BE2C (cell line): Measurements from ENCODE around the gene C17orf50.
A peak's percentile ranks its signal among the peaks of the same experiment; 100 is the strongest.

Experiments used
- DNase-seq: peaks from one replicate; pipeline ENCODE4 v3.0.0-alpha.2; 2020
- H3K27me3 ChIP-seq: fragments of 250-450 bp; sonication (Bioruptor Pico); 2 replicates; pipeline ENCODE4 v1.5.1; 2020; ENCODE audit warnings: mild to moderate bottlenecking
- H3K36me3 ChIP-seq: fragments of 250-450 bp; sonication (Bioruptor Pico); 2 replicates; pipeline ENCODE4 v1.5.1; 2020; ENCODE audit warnings: mild to moderate bottlenecking
- H3K4me1 ChIP-seq: fragments of 250-450 bp; sonication (Bioruptor Pico); 2 replicates; pipeline ENCODE4 v1.5.1; 2020
- H3K4me3 ChIP-seq: 2 replicates; pipeline ENCODE4 v1.5.1; 2011; ENCODE audit warnings: low read depth, low read length
- H3K9me3 ChIP-seq: fragments of 250-450 bp; sonication (Bioruptor Pico); 2 replicates; pipeline ENCODE4 v1.5.1; 2020
- TF ChIP-seq, protein P1 (sequence below): IDR thresholded peaks from 2 replicates; pipeline ENCODE4 v1.5.1; 2012; ENCODE audit warnings: mild to moderate bottlenecking, low read depth, low read length

The C17orf50 gene

DNA sequence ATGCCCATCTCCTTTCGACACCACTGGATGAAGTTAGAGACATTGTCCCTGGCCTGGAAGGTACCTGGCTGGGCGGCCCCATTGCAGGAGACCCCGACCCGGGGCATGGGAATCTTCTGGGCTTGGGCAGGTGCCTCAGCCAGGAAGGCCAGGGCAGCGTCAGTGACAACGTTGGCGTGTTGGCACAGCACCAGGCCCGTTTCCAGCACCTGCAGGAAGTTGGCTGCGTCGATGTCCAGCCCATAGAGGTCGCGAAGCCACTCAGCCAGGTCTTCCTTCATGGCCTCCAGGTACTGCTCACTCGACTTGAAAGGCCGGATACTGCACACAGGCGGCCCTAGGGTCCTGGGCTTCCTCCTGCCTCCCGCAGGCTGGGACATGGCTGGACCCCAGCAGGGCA, 8.2 kb upstream of the C17orf50 start:
- Histone ChIP-seq H3K4me3 (no peak overlapping the region), H3K27me3 (no peaks in the 10 kb centered on the region), H3K4me1 (peaks cover 9% of the 10 kb centered on the region), H3K9me3 (no peaks in the 10 kb centered on the region), H3K36me3 (no peaks in the 10 kb centered on the region)
- DNase-seq, result no peak
- TF ChIP-seq, protein P1, sequence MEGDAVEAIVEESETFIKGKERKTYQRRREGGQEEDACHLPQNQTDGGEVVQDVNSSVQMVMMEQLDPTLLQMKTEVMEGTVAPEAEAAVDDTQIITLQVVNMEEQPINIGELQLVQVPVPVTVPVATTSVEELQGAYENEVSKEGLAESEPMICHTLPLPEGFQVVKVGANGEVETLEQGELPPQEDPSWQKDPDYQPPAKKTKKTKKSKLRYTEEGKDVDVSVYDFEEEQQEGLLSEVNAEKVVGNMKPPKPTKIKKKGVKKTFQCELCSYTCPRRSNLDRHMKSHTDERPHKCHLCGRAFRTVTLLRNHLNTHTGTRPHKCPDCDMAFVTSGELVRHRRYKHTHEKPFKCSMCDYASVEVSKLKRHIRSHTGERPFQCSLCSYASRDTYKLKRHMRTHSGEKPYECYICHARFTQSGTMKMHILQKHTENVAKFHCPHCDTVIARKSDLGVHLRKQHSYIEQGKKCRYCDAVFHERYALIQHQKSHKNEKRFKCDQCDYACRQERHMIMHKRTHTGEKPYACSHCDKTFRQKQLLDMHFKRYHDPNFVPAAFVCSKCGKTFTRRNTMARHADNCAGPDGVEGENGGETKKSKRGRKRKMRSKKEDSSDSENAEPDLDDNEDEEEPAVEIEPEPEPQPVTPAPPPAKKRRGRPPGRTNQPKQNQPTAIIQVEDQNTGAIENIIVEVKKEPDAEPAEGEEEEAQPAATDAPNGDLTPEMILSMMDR, result no peak

DNA sequence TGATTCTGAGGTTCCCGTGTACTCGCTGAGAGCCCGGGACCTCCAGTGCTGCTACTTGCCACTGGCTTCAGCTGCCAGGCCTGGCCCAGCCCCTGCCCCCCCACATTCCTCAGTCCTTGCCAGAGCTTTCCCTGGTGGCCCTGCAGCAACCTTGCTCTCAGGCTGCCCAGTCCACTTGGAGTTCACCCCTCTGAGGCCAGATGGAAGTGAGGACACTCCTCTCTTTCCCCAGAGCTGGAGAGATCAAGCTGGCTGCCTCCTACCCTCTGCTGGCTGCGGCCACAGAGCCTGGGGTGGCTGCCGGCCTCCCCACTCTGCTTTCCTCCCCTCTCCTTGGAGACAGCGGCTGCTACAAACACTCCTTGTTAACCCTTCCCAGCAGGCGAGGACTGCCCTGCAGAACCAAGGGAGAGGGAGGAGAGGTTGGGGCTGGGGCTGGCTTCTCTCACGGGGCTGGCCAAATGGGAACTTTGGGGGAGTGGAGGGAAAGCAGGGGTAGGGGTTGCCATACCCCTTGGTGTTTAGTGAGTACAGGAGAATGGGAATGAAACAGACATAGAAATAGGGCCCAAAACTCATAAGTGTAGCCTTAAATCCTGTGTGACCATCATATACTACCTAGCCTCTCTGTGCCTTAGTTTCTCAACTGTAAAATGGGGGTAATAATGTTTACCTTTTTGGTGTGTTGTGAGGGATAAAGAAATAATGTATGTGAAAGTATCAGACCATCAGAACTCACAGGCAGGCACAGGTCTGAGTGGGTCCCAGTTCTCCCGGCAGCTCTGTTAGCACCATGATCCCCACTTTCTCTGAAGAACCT, 7.5 kb upstream of the C17orf50 start, which contains the start of gene GAS2L2:
Gene GAS2L2 (minus strand): TSS at position 295 of the 820 bp plus-strand sequence. CDS start 389 bp downstream, outside the sequence.
- H3K4me1 ChIP-seq, result peaks cover 8% of the 10 kb centered on the region
- H3K36me3 ChIP-seq, result no peaks in the 10 kb centered on the region
- H3K27me3 ChIP-seq, result no peaks in the 10 kb centered on the region
- no peak for DNase-seq
- TF ChIP-seq, protein P1, result no peak
- H3K9me3 ChIP-seq, result no peaks in the 10 kb centered on the region
- H3K4me3 ChIP-seq, result no peak within 1 kb of the TSS

- Histone ChIP-seq H3K9me3 (no peaks in the 10 kb centered on the region), H3K27me3 (no peaks in the 10 kb centered on the region), H3K4me1 (no peaks in the 10 kb centered on the region), H3K4me3 (no peak overlapping the region), H3K36me3 (no peaks in the 10 kb centered on the region)
- no peak for DNase-seq
- TF ChIP-seq, protein P1, result no peak
Measured at GRCh38 chr17:35757243-35757642, 3.4 kb upstream of the C17orf50 start.

- Histone ChIP-seq H3K27me3 (no peaks in the 10 kb centered on the region), H3K36me3 (no peaks in the 10 kb centered on the region), H3K9me3 (no peaks in the 10 kb centered on the region), H3K4me1 (peaks cover 7% of the 10 kb centered on the region), H3K4me3 (no peak overlapping the region)
- DNase-seq, result no peak
- TF ChIP-seq, protein P1, result no peak
Measured at GRCh38 chr17:35761601-35762000, 914 bp downstream of the C17orf50 start.

- TF ChIP-seq, protein P1, result no peak
- Histone ChIP-seq H3K27me3 (no peaks in the 10 kb centered on the region), H3K36me3 (no peaks in the 10 kb centered on the region), H3K4me3 (peak overlapping the region; percentile 72), H3K9me3 (no peaks in the 10 kb centered on the region), H3K4me1 (peaks cover 7% of the 10 kb centered on the region)
- no peak for DNase-seq
Measured at GRCh38 chr17:35763767-35764122, 3.1 kb downstream of the C17orf50 start.
